ENCODE results near the gene AAK1.

The AAK1 gene

DNA sequence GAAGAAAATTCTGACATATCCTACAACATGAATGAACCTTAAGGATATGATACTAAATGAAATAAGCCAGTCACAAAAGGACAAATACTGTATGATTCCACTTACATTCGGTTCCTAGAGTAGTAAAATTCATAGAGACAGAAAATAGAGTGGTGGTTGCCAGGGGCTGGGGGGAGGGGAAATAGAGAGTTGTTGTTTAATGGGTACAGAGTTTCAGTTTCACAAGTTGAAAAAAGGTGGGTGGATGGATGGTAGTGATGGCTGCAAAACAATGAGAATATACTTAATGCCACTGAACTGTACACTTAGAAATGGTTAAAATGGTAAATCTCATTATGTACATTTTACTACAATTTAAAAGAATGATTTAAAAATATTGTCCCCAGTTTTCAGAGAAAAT lies 153.1 kb downstream of the AAK1 start:
- TF ChIP-seq YY1 (IDR thresholded peaks at IDR 0.05; ENCODE audit: low read depth) (no peak), ZBTB7A (IDR thresholded peaks at IDR 0.05; ENCODE audit: low read depth) (no peak), TCF12 (IDR thresholded peaks at IDR 0.05; ENCODE audit: low read depth) (no peak), EP300 (IDR thresholded peaks at IDR 0.05; ENCODE audit: borderline replicate concordance) (no peak), CREB1 (IDR thresholded peaks at IDR 0.05; ENCODE audit: low read depth) (no peak), NFIC (IDR thresholded peaks at IDR 0.05) (no peak), RAD21 (IDR thresholded peaks at IDR 0.05; ENCODE audit: low read depth) (no peak), TEAD4 (IDR thresholded peaks at IDR 0.05) (no peak), TAF1 (IDR thresholded peaks at IDR 0.05; ENCODE audit: low read depth) (no peak), CEBPB (IDR thresholded peaks at IDR 0.05) (no peak), EGR1 (IDR thresholded peaks at IDR 0.05) (no peak), FOXM1 (IDR thresholded peaks at IDR 0.05; ENCODE audit: borderline replicate concordance, low read depth) (no peak)
- TF ChIP-seq, protein P1, sequence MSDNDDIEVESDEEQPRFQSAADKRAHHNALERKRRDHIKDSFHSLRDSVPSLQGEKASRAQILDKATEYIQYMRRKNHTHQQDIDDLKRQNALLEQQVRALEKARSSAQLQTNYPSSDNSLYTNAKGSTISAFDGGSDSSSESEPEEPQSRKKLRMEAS (IDR thresholded peaks at IDR 0.05) = no peak
- TF ChIP-seq, protein P2, sequence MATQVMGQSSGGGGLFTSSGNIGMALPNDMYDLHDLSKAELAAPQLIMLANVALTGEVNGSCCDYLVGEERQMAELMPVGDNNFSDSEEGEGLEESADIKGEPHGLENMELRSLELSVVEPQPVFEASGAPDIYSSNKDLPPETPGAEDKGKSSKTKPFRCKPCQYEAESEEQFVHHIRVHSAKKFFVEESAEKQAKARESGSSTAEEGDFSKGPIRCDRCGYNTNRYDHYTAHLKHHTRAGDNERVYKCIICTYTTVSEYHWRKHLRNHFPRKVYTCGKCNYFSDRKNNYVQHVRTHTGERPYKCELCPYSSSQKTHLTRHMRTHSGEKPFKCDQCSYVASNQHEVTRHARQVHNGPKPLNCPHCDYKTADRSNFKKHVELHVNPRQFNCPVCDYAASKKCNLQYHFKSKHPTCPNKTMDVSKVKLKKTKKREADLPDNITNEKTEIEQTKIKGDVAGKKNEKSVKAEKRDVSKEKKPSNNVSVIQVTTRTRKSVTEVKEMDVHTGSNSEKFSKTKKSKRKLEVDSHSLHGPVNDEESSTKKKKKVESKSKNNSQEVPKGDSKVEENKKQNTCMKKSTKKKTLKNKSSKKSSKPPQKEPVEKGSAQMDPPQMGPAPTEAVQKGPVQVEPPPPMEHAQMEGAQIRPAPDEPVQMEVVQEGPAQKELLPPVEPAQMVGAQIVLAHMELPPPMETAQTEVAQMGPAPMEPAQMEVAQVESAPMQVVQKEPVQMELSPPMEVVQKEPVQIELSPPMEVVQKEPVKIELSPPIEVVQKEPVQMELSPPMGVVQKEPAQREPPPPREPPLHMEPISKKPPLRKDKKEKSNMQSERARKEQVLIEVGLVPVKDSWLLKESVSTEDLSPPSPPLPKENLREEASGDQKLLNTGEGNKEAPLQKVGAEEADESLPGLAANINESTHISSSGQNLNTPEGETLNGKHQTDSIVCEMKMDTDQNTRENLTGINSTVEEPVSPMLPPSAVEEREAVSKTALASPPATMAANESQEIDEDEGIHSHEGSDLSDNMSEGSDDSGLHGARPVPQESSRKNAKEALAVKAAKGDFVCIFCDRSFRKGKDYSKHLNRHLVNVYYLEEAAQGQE (IDR thresholded peaks at IDR 0.05; ENCODE audit: low read depth) = no peak
- TF ChIP-seq, protein P3, sequence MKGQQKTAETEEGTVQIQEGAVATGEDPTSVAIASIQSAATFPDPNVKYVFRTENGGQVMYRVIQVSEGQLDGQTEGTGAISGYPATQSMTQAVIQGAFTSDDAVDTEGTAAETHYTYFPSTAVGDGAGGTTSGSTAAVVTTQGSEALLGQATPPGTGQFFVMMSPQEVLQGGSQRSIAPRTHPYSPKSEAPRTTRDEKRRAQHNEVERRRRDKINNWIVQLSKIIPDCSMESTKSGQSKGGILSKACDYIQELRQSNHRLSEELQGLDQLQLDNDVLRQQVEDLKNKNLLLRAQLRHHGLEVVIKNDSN (IDR thresholded peaks at IDR 0.05) = no peak

DNA sequence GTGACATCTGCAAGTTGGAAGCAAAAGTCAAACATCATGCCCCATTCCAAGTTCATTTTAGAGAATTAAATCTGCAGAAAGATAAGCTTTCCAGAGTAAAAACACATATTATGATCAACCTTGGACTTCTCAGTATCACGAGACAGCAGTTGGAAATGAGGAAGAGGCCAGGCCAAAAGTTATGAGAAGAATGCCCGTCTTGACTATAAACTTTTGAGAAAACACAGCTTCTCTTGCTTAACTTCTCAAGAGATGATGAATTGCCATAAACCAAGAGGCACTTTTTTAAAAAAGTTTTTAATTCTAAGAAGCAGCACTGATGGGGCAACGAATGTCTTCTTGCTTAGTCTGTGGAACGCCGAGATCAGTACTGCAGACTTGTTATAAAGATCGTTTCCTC lies 153.7 kb downstream of the AAK1 start:
- TF ChIP-seq YY1 (IDR thresholded peaks at IDR 0.05; ENCODE audit: low read depth) (no peak), TEAD4 (IDR thresholded peaks at IDR 0.05) (no peak), RAD21 (IDR thresholded peaks at IDR 0.05; ENCODE audit: low read depth) (no peak), TCF12 (IDR thresholded peaks at IDR 0.05; ENCODE audit: low read depth) (no peak), CEBPB (IDR thresholded peaks at IDR 0.05) (no peak), EP300 (IDR thresholded peaks at IDR 0.05; ENCODE audit: borderline replicate concordance) (no peak), EGR1 (IDR thresholded peaks at IDR 0.05) (no peak), NFIC (IDR thresholded peaks at IDR 0.05) (no peak), CREB1 (IDR thresholded peaks at IDR 0.05; ENCODE audit: low read depth) (no peak), ZBTB7A (IDR thresholded peaks at IDR 0.05; ENCODE audit: low read depth) (no peak), TAF1 (IDR thresholded peaks at IDR 0.05; ENCODE audit: low read depth) (no peak), FOXM1 (IDR thresholded peaks at IDR 0.05; ENCODE audit: borderline replicate concordance, low read depth) (no peak)
- TF ChIP-seq, protein P2 (IDR thresholded peaks at IDR 0.05; ENCODE audit: low read depth) = no peak
- TF ChIP-seq, protein P1 (IDR thresholded peaks at IDR 0.05) = no peak
- TF ChIP-seq, protein P3 (IDR thresholded peaks at IDR 0.05) = no peak

DNA sequence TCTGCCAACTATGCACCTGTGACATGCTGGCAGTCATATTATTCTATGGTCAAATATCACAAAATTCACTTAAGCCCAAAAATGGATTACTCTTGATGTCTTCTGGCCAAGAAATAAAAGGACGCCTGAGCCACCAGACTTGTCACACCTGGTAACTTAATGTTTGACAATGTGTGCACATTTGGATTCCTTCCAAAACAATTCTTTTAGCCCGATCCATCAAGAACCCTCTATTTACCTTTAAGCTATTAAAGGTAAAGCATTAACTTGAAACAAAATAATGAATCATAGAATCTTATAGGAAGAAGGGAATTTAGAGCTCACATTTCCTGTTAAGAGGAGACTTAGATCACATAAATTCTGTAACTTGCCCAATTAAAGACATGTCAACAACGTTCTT lies 159.8 kb downstream of the AAK1 start:
- TF ChIP-seq RAD21 (IDR thresholded peaks at IDR 0.05; ENCODE audit: low read depth) (no peak), NFIC (IDR thresholded peaks at IDR 0.05) (no peak), EGR1 (IDR thresholded peaks at IDR 0.05) (no peak), CREB1 (IDR thresholded peaks at IDR 0.05; ENCODE audit: low read depth) (no peak), TEAD4 (IDR thresholded peaks at IDR 0.05) (no peak), TAF1 (IDR thresholded peaks at IDR 0.05; ENCODE audit: low read depth) (no peak), YY1 (IDR thresholded peaks at IDR 0.05; ENCODE audit: low read depth) (no peak), CEBPB (IDR thresholded peaks at IDR 0.05) (no peak), EP300 (IDR thresholded peaks at IDR 0.05; ENCODE audit: borderline replicate concordance) (no peak), TCF12 (IDR thresholded peaks at IDR 0.05; ENCODE audit: low read depth) (no peak), ZBTB7A (IDR thresholded peaks at IDR 0.05; ENCODE audit: low read depth) (no peak), FOXM1 (IDR thresholded peaks at IDR 0.05; ENCODE audit: borderline replicate concordance, low read depth) (no peak)
- TF ChIP-seq, protein P1 (IDR thresholded peaks at IDR 0.05) = no peak
- TF ChIP-seq, protein P3 (IDR thresholded peaks at IDR 0.05) = no peak
- TF ChIP-seq, protein P2 (IDR thresholded peaks at IDR 0.05; ENCODE audit: low read depth) = no peak

Data from Ishikawa (cell line).